PC-3 (cell line): ENCODE results near the gene ALPK1.

Source experiments
- EZH2 ChIP-seq: fragments of 300-600 bp; sonication (generic); IDR thresholded peaks from one replicate; pipeline ENCODE4 v1.6.1; 2017; ENCODE audit warnings: antibody characterized with exemption, mild to moderate bottlenecking, low read length; ENCODE audit not compliant: unreplicated experiment
- TF ChIP-seq, protein P1 (sequence below): fragments of 300-600 bp; sonication (generic); conservative IDR thresholded peaks from 2 replicates; pipeline ENCODE4 v1.5.1; 2017; ENCODE audit warnings: antibody characterized with exemption, low read depth, mild to moderate bottlenecking, low read length

DNA sequence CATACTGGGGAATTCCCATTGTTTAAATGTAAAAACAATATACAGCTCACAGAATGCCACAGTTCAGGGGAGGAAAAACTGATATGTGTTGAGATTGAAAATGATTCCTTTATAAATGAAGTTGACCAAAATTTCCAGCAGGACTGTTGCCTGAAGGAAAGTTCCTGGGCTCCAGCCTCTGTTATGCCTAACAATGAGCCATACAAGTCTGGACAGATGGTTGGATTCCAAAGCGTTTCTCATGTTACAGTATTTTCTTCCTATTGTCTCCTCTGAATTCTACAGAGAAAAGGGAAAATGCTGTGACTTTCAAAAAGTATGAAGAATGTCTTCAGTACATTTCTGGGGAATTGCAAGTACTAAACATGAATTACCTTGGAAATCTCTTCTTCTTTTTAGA lies 73.3 kb downstream of the ALPK1 start:
- no peak for TF ChIP-seq EZH2
- TF ChIP-seq, protein P1, sequence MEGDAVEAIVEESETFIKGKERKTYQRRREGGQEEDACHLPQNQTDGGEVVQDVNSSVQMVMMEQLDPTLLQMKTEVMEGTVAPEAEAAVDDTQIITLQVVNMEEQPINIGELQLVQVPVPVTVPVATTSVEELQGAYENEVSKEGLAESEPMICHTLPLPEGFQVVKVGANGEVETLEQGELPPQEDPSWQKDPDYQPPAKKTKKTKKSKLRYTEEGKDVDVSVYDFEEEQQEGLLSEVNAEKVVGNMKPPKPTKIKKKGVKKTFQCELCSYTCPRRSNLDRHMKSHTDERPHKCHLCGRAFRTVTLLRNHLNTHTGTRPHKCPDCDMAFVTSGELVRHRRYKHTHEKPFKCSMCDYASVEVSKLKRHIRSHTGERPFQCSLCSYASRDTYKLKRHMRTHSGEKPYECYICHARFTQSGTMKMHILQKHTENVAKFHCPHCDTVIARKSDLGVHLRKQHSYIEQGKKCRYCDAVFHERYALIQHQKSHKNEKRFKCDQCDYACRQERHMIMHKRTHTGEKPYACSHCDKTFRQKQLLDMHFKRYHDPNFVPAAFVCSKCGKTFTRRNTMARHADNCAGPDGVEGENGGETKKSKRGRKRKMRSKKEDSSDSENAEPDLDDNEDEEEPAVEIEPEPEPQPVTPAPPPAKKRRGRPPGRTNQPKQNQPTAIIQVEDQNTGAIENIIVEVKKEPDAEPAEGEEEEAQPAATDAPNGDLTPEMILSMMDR: no peak
